PC-9 (cell line): Measurements from ENCODE around the gene ZDHHC23. TPM values are rescaled to one million over a fixed set of nuclear protein-coding genes. Genes with fewer than 3 reads are reported as not detected.

Source experiments
- BruUV-seq: library from RNA; stranded (reverse); fragments of 400-500 nt; replicated peaks from 2 replicates; lab custom pipeline; 2021; lab: Mats Ljungman, UMichigan
- CTCF ChIA-PET: fragments of 300-600 bp; sonication (Branson Sonifier 250); formaldehyde crosslinking; loops from one replicate; lab custom pipeline; 2022; ENCODE audit warnings: antibody characterized with exemption; lab: Charles Lee
- POLR2A ChIA-PET: fragments of 300-600 bp; sonication (Branson Sonifier 250); formaldehyde crosslinking; loops from one replicate; lab custom pipeline; 2022; ENCODE audit warnings: antibody characterized with exemption; ENCODE audit not compliant: unreplicated experiment; lab: Charles Lee
- DNase-seq, 2 experiments: peaks; one replicate each; pipeline versions ENCODE4 v3.0.0 to v3.0.0-alpha.2; 2015 to 2022; ENCODE audit warnings: mixed read lengths in 1 of 2
- H2AFZ ChIP-seq: fragments of 200-600 bp; sonication (generic); 2 replicates; pipeline ENCODE4 v1.8.1; 2017; ENCODE audit warnings: antibody characterized with exemption
- H3F3A ChIP-seq: fragments of 200-600 bp; sonication (generic); 2 replicates; pipeline ENCODE4 v1.8.1; 2017; ENCODE audit warnings: antibody characterized with exemption, mild to moderate bottlenecking, low read depth; ENCODE audit not compliant: insufficient read depth
- H3K27ac ChIP-seq: fragments of 200-600 bp; sonication (generic); 2 replicates; pipeline ENCODE4 v1.6.1; 2016; ENCODE audit warnings: mixed run types
- H3K27me3 ChIP-seq: fragments of 200-600 bp; sonication (generic); 2 replicates; pipeline ENCODE4 v1.6.1; 2016; ENCODE audit warnings: low read depth, mixed run types; ENCODE audit not compliant: insufficient read depth
- H3K36me3 ChIP-seq: fragments of 200-600 bp; sonication (generic); 2 replicates; pipeline ENCODE4 v1.6.1; 2016; ENCODE audit warnings: low read depth, mixed run types
- H3K4me1 ChIP-seq: fragments of 200-600 bp; sonication (generic); replicated peaks from 2 replicates; pipeline ENCODE4 v1.6.1; 2016; ENCODE audit warnings: mixed run types; ENCODE audit not compliant: insufficient read depth
- H3K4me2 ChIP-seq: fragments of 200-600 bp; sonication (generic); 2 replicates; pipeline ENCODE4 v1.6.1; 2017; ENCODE audit warnings: mixed run types
- H3K4me3 ChIP-seq: fragments of 200-600 bp; sonication (generic); 2 replicates; pipeline ENCODE4 v1.6.1; 2016; ENCODE audit warnings: mixed run types
- H3K79me2 ChIP-seq: fragments of 200-600 bp; sonication (generic); 2 replicates; pipeline ENCODE4 v1.6.1; 2017; ENCODE audit warnings: low read depth, mixed run types
- H3K9me2 ChIP-seq: fragments of 200-600 bp; sonication (generic); 2 replicates; pipeline ENCODE4 v1.8.1; 2017; ENCODE audit warnings: mild to moderate bottlenecking; ENCODE audit not compliant: insufficient read depth
- H3K9me3 ChIP-seq: fragments of 200-600 bp; sonication (generic); 2 replicates; pipeline ENCODE4 v1.8.1; 2016; ENCODE audit warnings: low read depth; ENCODE audit not compliant: insufficient read depth
- H4K20me1 ChIP-seq: fragments of 200-600 bp; sonication (generic); 2 replicates; pipeline ENCODE4 v1.8.1; 2017; ENCODE audit not compliant: insufficient read depth
- EZH2 ChIP-seq: fragments of 200-600 bp; sonication (generic); IDR thresholded peaks from 2 replicates; pipeline ENCODE4 v1.8.0; 2017; ENCODE audit warnings: antibody characterized with exemption, low read depth
- intact Hi-C: fragments of 100-400 bp; cut with micrococcal nuclease; formaldehyde crosslinking; loops from one replicate; pipeline ENCODE4 v1.10.0; 2022; ENCODE audit not compliant: unreplicated experiment
- total RNA-seq: library from RNA; stranded (reverse); gene quantifications from 2 replicates; pipeline ENCODE4 v1.2.3, GENCODE V29; 2021
- TF ChIP-seq, protein P1 (sequence below): fragments of 200-600 bp; sonication (generic); conservative IDR thresholded peaks from 2 replicates; pipeline ENCODE4 v1.6.1; 2017; ENCODE audit warnings: mixed run types, antibody characterized with exemption, mild to moderate bottlenecking, moderate library complexity

The ZDHHC23 gene
- total RNA-seq, 1 experiment from 2014 or later, result 17.5 TPM

DNA sequence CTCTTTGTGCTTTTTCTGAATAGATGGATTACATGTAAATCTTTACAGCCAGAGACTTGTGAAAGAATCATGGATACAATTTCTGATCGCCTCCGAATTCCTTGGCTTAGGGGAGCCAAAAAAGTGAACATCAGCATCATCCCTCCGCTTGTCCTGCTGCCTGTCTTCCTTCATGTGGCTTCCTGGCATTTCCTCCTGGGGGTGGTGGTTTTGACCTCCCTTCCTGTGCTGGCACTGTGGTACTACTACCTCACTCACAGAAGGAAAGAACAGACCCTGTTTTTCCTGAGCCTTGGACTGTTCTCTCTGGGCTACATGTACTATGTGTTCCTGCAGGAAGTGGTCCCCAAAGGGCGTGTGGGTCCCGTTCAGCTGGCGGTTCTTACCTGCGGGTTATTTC lies 5.9 kb downstream of the ZDHHC23 start:
- intact Hi-C loops, result no loop called here
- Histone ChIP-seq H3K79me2 (no peaks in the 10 kb centered on the region), H3K9me2 (no peaks in the 10 kb centered on the region), H4K20me1 (no peaks in the 10 kb centered on the region), H3K27me3 (no peaks in the 10 kb centered on the region), H3K4me2 (no peak overlapping the region), H3K27ac (no peak overlapping the region), H3K9me3 (no peaks in the 10 kb centered on the region), H3K4me3 (no peak overlapping the region), H3K36me3 (0 out of 2 replicates have a peak, but pooled peaks cover 6% of the 10 kb centered on the region), H3F3A (no peaks in the 10 kb centered on the region; the same call in 1 of the 2 replicates), H2AFZ (no peak overlapping the region), H3K4me1 (no peaks in the 10 kb centered on the region; the same call in 1 of the 2 replicates)
- no peak for DNase-seq
- TF ChIP-seq EZH2, result no peak
- TF ChIP-seq, protein P1, sequence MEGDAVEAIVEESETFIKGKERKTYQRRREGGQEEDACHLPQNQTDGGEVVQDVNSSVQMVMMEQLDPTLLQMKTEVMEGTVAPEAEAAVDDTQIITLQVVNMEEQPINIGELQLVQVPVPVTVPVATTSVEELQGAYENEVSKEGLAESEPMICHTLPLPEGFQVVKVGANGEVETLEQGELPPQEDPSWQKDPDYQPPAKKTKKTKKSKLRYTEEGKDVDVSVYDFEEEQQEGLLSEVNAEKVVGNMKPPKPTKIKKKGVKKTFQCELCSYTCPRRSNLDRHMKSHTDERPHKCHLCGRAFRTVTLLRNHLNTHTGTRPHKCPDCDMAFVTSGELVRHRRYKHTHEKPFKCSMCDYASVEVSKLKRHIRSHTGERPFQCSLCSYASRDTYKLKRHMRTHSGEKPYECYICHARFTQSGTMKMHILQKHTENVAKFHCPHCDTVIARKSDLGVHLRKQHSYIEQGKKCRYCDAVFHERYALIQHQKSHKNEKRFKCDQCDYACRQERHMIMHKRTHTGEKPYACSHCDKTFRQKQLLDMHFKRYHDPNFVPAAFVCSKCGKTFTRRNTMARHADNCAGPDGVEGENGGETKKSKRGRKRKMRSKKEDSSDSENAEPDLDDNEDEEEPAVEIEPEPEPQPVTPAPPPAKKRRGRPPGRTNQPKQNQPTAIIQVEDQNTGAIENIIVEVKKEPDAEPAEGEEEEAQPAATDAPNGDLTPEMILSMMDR, result no peak
- BruUV-seq, result no TSS peak
- CTCF ChIA-PET, result no interaction called here
- POLR2A ChIA-PET, result no interaction called here

DNA sequence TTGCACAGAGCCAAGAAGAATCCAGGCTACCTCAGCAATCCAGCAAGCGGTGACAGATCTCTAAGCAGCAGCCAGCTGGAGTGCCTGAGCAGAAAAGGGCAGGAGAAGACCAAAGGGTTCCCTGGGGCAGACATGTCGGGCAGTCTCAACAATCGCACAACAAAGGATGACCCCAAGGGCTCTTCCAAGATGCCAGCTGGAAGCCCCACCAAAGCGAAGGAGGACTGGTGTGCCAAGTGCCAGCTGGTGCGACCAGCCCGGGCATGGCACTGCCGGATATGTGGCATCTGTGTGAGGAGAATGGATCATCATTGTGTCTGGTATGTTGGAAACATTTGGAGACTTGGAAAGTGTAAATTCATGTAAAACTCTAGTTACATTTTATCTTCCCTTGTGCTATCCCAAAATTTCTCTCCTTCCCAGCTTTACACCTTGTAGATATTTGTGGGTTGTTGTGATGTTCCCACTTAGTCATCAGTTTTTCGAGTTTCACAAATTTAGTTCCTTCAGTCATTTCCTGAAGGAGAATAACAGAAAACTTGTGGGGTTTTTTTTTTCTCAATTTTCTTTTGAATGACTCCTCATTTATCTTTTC lies 6.4 kb downstream of the ZDHHC23 start:
- H3K4me2 ChIP-seq, result no peak overlapping the region
- CTCF ChIA-PET, result no interaction called here
- H3K36me3 ChIP-seq, result 0 out of 2 replicates have a peak, but pooled peaks cover 6% of the 10 kb centered on the region
- no peak for DNase-seq
- H2AFZ ChIP-seq, result no peak overlapping the region
- H3K4me3 ChIP-seq, result no peak overlapping the region
- POLR2A ChIA-PET, result no interaction called here
- no peaks in the 10 kb centered on the region for H3K27me3 ChIP-seq
- no peaks in the 10 kb centered on the region for H3K79me2 ChIP-seq
- no peak overlapping the region for H3K27ac ChIP-seq
- BruUV-seq, result no TSS peak
- H3F3A ChIP-seq, result no peaks in the 10 kb centered on the region; the same call in 1 of the 2 replicates
- H3K9me3 ChIP-seq, result no peaks in the 10 kb centered on the region
- H3K4me1 ChIP-seq, result no peaks in the 10 kb centered on the region
- no peaks in the 10 kb centered on the region for H3K9me2 ChIP-seq
- TF ChIP-seq EZH2, result no peak
- intact Hi-C loops, result no loop called here
- H4K20me1 ChIP-seq, result no peaks in the 10 kb centered on the region

DNA sequence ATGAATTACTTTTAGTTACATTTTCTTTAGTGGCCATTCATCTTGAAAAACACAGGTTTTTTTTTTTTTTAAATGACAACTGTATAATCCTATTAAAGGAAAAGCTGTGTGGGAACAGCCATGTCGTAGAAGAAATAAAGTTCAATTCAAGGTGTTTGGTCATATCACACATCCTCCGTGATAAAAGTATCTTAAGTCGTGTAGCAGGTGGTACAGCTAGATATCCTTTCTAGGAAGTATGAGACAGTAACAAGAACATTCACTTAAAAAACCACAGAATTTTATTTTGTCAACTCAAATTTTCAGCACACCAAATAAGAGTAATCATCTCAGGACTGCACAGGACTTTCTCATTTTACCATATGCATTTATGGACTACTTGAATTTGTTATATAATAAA lies 16.1 kb downstream of the ZDHHC23 start:
- Histone ChIP-seq H3F3A (no peaks in the 10 kb centered on the region), H3K27ac (no peak overlapping the region), H3K36me3 (no peaks in the 10 kb centered on the region), H3K27me3 (no peaks in the 10 kb centered on the region), H3K9me3 (no peaks in the 10 kb centered on the region), H4K20me1 (no peaks in the 10 kb centered on the region), H2AFZ (no peak overlapping the region), H3K4me2 (no peak overlapping the region), H3K9me2 (no peaks in the 10 kb centered on the region), H3K4me1 (no peaks in the 10 kb centered on the region), H3K79me2 (no peaks in the 10 kb centered on the region), H3K4me3 (no peak overlapping the region)
- intact Hi-C loops, result no loop called here
- ChIA-PET CTCF (no interaction called here), POLR2A (no interaction called here)
- DNase-seq, result no peak
- TF ChIP-seq EZH2, result no peak
- TF ChIP-seq, protein P1, result no peak
- BruUV-seq, result no TSS peak

DNA sequence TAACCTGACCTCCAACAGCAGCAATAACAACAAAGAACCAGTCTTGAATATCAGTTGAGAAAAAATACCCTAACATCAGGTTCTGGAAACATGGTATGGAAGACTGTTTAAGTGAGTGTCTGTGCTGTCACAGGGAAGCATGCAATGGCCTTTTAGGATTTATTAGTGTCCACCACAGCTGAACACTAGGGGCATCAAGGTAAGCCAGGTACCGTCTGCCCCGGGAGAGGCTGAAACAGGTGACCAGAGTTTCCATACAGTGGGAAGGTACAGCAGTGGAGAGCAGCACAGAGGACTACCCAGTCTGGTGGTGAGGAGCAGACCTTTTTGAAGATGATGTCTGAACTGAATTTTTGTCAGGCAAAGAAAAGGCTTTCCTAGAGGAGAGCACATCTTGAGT lies 18.4 kb downstream of the ZDHHC23 start:
- H3K27me3 ChIP-seq, result no peaks in the 10 kb centered on the region
- TF ChIP-seq, protein P1, result no peak
- TF ChIP-seq EZH2, result no peak
- no peaks in the 10 kb centered on the region for H3K9me2 ChIP-seq
- H3K4me3 ChIP-seq, result no peak overlapping the region
- no peak overlapping the region for H2AFZ ChIP-seq
- H3K9me3 ChIP-seq, result peaks cover 3% of the 10 kb centered on the region; the same call in 1 of the 2 replicates
- intact Hi-C loops, result no loop called here
- no peak overlapping the region for H3K27ac ChIP-seq
- no peak overlapping the region for H3K4me2 ChIP-seq
- no peak for DNase-seq
- BruUV-seq, result no TSS peak
- CTCF ChIA-PET, result no interaction called here
- H3F3A ChIP-seq, result no peaks in the 10 kb centered on the region
- no peaks in the 10 kb centered on the region for H3K36me3 ChIP-seq
- H4K20me1 ChIP-seq, result no peaks in the 10 kb centered on the region
- no peaks in the 10 kb centered on the region for H3K79me2 ChIP-seq
- no peaks in the 10 kb centered on the region for H3K4me1 ChIP-seq
- POLR2A ChIA-PET, result no interaction called here
